Measurements from ENCODE around the gene CFAP157.

DNA sequence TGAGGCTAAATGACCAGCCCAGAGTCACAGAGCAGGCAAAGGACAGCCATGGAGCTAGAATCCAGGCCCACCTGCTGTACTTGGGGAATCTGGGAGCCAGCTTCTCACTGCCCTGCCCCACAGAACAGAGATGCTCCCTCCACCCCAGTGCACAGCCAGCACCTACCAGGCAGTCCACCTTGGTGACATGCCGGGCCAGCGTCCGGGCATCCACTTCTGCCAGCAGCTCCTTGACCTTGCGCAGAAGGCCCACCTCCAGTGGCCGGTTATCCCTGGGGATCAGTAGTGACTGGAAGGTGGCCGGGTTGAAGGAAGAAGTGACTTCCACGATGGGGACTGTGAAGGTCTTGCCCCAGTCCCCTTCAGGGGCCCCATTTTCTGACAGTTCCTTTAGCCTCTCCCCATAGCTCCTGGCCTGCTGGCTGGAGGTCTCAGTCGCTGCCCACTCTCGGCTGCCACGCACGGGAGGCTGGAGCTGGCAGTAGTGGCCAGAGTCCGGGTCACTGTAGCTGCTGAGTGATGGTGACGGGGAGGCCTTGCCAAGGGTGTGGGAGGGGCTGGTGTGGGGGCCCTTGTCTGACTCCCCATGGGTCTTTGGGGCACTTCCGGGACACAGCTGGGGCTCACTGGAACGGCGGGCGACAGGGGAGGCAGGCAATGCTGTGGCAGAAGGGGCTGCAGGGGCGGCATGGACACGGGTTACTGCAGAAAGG is 37.8 kb downstream of the CFAP157 start:
- TF ChIP-seq POLR2AphosphoS5 (IDR thresholded peaks at IDR 0.05) (no peak), POLR2A (IDR thresholded peaks at IDR 0.05) (no peak), EP300 (IDR thresholded peaks at IDR 0.05) (no peak)
